ENCODE data around the gene TBX4.

The TBX4 gene

DNA sequence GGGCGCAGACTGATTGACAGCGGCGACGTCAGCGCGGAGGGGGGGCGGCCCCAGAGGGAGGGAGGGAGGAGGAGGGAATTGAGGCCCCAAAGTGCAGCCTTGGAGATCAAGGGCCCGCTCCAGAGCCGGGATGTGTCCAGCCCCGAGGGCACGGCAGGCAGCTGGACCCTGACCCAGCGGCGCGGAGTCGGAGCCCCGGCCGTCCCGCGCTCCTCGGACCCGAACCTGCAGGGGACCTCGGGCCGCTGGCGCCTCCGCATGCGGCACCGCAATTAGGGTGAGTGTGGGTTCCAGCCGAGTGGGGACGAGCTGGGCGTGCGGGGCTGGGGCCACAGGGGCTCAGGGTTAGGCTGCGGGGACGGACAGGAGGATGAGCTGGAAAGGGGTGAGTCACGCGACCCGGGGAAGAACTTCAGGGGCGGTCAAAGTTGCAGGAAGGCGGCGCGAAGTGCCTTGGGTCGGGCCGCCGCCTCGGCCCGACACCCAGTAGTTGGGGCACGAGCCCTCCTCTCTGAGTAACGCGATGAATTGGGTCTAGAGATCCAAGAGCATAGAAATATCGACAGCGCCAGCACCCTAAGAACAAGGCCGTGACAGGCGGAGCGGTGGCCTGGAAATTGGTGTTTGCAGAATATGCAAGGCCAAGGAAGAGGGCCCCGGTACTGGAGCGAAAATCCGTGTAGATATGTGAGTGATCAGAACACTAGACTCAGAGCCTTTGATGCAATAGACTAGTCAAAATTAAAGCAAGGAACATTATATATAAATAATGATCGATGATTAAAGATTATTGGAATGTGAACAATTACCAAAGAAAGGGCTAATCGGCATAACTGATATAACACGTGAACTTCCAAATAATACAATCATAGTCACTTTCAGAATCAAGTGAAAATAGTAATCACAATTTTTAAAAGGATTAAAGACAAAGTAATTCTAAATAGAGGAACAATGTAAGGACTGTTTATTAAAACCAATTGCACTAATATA lies at the start of gene TBX4:
TBX4 (plus strand) TSS at position 122 of the 990 bp plus-strand sequence. CDS start 4,069 bp downstream, outside the sequence.
- DNase-seq (ENCODE audit: low read depth) = no peak

DNA sequence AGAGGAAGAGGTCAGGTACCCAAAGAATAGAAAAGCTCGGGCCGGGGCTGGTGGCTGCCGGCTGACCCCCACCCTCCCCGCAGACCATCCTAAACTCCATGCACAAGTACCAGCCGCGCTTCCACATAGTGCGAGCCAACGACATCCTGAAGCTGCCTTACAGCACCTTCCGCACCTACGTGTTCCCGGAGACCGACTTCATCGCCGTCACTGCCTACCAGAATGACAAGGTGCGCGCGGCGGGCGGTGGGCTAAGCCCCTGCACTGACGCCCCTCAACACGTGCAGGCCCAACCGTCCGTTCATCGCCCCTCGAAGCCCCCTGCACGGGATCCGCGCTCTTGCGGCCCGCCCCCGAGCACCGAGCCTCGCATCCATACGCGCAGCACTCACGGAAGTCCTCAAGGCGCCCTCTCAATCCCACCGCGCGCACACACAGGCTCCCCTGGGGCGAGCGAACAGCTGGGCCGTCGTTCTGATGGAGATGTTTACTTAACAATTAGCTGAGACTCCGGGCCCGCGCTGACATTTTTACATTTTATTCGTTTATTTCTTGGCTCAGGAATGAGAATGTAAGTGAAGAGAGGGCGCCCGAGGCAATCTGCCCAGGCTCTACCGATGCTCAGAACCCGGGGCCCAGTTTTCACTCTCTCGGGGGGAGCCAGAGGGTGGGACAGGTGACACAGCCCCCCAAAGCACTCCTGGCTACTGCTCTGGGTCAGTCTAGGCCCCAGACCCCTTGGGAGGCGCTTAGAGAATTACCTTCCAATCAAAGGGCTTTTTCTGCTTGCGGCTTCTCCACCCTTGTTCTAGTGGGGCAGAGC lies 49.0 kb upstream of the TBX4 start:
- no peak for DNase-seq (ENCODE audit: low read depth)

DNA sequence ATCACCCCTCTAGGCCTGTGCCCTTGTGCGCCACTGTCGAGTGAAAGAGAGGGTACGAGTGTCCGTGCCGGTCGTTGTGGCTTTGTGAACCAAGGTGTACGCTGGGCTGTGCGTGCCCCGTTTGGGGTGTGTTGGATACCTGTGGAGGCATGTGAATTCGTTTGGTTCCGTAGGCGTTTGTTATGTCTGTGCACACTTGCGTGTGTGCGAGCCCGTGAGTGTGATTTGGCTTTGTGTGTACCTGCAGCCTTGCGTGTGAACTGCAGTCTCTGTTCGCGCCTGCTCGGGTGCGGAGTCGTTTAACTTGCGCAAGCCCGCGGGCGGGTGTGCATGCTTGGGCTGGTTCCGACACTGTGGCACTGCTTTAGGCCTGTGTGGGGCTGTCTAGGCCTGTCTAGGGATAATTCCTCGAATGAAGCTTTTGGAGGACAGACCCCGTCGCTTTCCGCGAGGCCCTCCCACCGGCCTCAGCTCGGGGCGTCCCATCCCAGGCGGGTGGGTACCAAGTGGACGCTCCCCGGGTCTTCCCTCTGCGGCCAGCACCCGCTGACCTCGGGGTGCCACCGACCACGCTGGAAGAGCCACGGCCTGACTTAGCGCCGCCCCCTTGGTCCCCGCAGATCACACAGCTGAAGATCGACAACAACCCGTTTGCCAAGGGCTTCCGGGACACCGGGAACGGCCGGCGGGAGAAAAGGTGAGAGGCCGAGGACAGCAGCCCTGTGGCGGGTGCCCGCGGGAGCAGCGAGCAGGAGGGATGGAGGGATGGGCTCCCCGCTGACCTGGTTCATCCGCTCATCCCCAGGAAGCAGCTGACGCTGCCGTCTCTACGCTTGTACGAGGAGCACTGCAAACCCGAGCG lies 48.2 kb upstream of the TBX4 start:
- no peak for DNase-seq (ENCODE audit: low read depth)

DNA sequence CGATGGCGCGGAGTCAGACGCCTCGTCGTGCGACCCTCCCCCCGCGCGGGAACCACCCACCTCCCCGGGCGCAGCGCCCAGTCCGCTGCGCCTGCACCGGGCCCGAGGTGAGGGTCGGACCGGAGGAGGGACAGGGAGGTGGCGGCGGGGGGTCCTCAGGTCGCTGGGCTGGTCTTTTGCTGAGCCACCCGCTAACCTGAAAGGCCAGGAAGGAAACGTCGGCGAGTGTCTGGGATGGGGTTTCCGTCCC lies 47.6 kb upstream of the TBX4 start:
- DNase-seq (ENCODE audit: low read depth) = no peak

DNA sequence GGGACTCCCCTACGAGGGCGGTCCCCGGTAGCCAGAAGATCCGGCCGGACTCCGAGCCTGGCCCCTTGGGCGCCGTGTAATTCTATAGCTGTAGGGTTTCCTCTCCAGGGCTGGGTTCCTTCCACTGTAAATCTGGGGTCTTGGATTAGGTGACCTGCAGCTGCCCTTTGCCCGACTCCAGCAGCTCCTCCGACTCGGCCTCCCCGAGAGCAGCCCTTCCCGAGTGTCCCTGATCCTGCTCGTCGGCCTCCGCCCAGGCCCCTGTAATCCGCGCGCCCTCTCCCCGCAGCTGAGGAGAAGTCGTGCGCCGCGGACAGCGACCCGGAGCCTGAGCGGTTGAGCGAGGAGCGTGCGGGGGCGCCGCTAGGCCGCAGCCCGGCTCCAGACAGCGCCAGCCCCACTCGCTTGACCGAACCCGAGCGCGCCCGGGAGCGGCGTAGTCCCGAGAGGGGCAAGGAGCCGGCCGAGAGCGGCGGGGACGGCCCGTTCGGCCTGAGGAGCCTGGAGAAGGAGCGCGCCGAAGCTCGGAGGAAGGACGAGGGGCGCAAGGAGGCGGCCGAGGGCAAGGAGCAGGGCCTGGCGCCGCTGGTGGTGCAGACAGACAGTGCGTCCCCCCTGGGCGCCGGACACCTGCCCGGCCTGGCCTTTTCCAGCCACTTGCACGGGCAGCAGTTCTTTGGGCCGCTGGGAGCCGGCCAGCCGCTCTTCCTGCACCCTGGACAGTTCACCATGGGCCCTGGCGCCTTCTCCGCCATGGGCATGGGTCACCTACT lies 47.1 kb upstream of the TBX4 start:
- DNase-seq (ENCODE audit: low read depth) = no peak

DNA sequence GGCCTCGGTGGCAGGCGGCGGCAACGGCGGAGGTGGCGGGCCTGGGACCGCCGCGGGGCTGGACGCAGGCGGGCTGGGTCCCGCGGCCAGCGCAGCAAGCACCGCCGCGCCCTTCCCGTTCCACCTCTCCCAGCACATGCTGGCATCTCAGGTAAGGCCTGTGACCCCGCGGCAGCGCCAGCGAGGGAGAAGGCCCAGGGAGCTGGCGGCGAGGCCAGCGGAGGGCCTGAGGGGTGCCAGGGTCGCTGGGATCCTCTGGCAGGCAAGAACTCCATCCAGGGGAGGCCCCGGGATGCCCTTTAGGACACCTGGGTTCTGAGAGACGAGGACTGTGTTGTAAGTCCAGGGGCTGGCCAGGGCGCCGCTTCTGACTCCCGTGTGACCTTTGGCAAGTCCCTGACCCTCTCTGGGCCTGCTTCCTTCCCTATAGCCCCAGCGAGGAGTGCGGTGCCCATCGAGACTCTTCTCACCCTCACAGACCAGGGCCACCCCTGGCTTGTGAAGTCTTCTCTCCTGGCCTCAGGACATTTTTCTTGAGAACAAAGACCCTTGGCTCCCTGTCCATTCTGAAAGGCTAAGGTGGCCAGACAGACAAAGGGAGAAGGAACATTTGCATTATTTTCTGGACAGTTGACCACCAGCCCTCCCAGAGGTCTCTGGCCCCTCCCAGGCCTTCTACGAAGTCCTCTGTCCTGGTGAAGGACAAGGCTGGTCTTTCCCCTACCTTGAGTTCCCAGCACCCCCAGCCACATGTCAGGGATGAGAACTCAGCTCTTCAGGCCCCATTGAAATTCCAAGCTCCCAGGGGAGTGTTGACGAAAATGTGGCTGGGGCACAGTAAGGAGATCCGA lies 46.3 kb upstream of the TBX4 start:
- no peak for DNase-seq (ENCODE audit: low read depth)

DNA sequence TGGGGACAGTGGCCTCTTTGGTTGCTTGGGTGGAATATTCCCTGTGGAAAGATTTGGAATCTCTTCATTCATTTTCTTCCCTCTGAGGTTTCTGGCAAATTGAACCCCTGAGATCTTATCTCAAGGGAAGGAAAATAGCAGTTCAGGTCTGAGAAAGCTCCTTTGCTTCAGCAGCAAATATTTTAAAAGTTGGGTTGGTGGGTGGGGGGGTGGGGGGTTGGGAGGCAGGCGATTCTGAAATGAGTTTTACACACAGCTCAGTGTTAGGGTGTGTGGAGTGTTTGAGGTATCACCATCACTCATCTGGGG lies 45.7 kb upstream of the TBX4 start:
- no peak for DNase-seq (ENCODE audit: low read depth)

DNA sequence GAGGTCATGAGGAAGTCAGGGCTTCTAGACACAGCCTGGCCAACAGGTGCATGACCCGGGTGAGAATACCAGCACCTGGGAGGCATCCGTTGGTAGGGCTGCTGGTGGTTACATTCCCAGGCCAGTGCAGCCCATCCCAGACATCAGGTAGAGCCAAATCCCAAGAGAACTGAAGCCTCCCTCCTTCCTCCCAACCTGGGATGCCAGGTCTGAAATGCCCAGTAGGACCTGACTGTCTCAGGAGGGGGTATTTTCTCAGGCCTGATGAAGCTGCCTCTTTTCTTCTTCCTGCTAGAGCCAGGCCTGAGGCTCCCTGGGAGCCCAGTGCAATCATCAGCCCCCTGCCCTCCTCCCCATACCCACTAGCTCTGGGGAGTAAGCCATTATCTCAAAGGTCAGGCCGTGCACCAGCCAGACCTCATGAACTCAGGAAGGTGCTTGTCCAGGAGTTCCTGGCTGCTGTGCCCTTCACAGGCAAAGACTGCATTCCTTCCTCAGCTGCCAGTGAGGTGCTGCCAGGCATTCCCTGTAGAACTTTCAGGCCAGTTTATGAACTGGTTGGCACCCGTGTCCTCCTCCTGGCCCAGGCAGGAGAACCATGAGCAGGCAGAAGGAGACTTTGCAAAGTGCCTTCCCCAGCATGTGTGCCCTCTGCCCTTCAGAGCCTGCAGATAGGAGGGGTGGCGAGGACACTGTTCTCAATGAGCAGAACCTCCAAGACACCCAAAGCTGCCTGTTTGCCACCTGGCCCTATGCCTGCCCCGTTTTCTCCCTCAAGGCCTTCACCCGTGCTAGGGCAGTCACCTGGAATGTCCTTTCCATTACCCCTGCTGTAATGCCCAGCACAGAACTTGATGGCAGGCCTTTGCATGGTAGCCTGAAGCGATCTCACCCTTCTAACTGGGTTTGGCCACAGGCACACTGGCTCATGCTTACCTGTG lies 45.0 kb upstream of the TBX4 start:
- no peak for DNase-seq (ENCODE audit: low read depth)

DNA sequence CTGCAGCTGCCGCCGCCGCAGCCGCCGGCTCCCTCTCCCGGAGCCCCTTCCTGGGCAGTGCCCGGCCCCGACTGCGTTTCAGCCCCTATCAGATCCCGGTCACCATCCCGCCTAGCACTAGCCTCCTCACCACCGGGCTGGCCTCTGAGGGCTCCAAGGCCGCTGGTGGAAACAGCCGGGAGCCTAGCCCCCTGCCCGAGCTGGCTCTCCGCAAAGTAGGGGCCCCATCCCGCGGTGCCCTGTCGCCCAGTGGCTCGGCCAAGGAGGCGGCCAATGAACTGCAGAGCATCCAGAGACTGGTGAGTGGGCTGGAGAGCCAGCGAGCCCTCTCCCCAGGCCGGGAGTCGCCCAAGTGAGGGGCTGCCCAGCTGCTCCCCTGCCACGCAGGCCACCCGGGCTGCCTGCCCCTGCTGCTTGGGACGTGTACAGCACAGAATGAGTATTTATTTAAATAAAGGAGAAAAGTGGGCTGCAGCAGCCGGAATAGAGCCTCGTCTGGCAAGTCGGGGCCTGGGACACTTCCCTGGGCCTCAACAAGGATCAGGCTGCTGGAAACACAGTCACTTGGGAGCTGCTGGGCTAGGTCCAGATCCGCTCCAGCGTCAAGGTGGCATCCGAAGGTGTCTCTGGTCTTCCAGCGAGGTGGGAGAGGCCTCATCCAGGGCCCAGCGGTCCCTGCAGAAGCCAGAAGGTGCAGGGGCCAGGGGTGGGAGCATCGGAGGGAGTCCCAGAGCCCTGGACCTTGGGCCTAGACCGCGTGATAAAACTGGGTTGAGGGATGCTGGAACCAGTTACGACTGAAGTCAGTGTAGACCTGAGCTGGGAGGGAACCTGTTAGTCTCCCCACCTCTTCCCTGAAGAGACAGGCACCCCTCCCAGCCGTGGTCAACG lies 43.8 kb upstream of the TBX4 start:
- no peak for DNase-seq (ENCODE audit: low read depth)

DNA sequence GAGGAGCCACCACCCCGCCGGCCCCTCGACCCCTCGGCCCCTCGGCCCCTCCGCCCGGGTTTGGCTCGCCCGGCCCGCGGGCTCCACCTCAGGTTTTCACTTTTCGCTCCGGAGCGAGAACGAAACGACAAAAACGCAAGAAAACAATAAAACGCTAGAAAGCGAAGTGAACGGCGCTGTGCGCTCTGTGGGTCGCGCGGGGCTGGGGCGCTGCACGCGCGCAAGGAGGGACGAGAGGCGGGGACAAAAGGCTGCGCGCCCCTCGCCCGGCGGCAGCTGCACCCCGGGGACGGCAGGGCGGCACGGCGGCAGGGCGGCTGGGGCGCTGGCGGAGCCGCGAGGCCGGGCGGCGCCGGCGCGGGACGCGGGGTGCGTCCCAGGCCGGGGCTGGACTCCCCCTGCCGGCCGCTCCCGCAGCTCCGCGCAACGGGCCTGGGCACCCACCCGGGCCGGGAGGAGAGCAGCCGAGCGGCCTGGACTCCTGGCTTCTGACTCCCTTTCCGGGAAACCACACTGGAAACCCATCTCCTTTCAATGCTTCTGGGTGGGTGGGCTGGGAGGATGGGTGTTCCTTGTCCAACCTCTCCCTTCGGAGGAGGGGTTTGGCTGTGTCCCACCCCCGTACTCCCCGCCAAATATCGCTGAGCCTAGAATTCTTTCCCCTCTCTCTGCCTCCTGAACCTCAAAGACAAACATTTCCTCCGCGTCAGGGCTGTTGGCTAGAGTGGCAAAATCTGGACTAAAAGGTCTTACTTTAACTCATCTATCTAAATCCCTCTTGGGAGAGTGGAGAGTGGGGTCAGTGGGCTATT lies 42.7 kb upstream of the TBX4 start:
- peak; percentile 47 for DNase-seq (ENCODE audit: low read depth)

DNA sequence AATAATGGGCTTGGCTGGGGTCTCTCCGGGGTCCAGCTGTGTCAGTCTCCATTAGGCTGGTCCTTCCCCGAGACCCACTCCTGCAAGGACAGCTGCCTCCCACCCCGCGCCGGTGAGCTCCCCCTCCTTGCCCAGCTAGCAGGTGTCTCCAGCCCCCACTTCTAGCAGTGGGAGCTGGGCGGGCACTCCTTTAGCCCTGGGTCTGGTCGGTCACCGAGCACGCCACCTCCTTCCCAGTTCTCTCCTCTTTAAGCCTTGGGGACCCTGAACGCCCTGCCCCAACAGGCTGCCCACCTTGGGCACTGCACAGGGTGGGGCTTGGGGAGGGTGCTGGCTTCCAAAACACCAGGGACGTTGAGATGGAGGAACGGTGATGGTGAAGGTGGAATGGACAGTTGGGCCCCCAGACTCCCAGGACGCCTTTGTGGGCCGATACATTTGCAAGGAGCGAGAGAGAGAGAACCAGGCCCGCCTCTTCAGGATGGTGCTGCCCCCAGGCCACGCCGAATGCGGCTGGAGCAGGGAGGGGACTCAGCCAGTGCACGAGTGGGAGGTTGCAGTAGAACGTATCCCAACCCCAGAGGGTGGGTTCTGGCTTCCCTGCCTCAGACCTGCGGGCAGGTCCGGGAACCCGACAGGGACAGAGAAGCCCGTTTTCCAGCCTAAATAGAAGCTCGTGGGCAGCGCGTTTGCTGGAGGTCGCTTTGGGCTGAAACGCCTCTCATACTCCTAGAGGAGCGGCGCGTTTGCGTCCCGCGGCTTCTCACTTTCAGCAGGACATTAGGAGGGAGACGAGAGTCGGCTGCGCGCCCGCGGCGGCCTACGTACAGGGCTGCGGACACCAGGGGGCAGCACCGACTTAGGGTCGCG lies 41.8 kb upstream of the TBX4 start:
- DNase-seq (ENCODE audit: low read depth) = peak; percentile 70

DNA sequence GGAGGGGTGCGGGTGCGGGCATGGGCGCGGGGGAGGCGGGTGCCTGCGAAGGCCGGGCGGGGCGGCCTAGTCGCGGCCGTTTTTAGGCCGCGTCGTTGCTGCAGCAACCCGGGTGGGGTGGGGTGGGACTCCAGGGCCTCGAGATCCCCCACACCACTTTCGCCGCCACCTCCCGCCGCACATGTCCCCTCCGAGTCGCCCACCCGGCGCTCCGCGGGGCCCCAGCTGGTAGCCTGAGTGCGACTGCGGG lies 41.3 kb upstream of the TBX4 start:
- no peak for DNase-seq (ENCODE audit: low read depth)

DNA sequence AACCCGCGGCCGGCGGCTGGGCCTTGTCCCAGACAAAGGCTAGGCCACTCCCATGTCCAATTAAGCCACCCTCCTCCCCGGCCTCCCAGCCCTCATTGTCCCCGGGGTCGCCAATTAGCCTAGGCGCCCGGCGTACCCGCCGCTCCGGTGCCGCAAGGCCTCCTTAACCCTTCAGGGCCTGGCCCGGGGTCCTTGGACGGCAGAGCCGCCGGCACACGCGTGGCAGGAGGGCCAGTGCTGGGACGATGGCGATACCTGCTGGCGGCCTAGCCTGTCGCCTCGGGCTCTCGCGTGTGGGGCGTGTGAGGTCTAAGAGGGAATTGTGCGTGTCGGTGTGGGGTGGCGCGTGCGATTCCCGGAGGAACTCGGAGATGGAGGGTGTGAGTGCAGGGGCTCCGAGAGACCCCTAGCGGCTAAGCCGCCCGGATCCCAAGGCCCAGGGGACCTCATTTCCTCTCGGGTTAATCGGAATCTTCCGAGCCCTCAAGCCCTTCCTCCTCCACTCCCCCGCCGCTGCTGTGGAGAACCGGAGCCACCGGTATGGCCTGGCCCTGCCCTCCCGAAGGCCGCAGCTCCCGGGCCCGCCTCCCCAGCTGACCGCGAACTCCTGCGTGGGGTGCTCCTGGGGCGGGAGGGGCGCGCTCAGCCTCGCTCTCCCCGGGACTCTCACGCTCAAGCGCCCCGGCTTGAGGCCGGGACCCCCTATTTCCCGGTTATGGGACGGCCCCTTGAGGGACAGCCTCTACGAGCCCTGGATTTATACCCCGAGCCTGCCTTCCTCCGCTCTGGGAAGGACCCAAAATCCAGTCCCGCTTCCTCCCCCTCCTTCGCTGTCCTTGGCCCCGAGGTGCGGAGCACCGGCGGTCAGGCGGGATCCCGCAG lies 40.7 kb upstream of the TBX4 start:
- no peak for DNase-seq (ENCODE audit: low read depth)

DNA sequence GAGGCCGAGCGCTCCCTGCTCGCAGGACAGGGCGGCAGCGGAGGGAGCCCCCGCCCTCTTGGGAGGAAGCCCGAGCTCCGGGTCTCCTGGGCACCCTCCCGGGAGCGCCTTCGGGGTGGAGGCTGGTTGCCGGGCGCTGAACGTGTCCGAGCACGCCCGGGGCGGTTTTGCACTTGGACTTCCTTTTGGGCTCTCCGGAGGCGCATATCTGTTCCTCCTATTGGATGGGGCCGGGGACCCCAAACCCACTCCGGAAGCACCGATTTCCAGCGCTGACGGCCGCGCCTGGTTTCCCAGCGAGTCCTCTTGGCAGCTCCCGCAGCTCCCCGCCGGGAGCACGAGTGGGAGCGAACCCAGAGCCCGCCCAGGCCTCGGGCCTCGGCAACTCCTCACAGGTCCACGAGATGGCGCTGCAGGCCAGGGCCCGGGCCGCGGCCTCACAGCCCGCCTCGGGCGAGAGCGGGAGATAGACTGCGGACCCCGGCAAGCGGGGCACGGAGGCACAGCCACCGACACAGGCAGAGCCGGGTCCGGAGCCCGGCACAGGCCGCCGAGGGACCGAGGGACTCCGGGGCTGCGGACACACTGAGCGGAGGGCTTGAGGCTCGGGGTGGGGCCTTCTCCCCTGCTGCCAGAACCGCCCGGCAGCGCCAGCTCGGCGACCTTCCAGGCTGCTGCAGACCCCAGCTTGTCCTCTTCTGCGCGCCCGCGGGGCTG lies 39.9 kb upstream of the TBX4 start:
- DNase-seq (ENCODE audit: low read depth) = peak; percentile 72
